Epithelial cell of proximal tubule (primary cell): ENCODE measurements around the gene GGACT. TPM values are rescaled to one million over a fixed set of nuclear protein-coding genes. Genes with fewer than 3 reads are reported as not detected.

ENCODE experiments used
- DNase-seq: peaks from one replicate; pipeline ENCODE4 v3.0.0-alpha.2; 2011; ENCODE audit warnings: low read depth
- H3K4me3 ChIP-seq: 2 replicates; pipeline ENCODE4 v1.5.1; 2011; ENCODE audit warnings: low read depth, mild to moderate bottlenecking, low read length
- total RNA-seq: library from RNA; depleted of rRNA; stranded (reverse); fragments of >200 nt; gene quantifications from 2 replicates; pipeline ENCODE4 v1.2.3, GENCODE V29; 2015
- TF ChIP-seq, protein P1 (sequence below): conservative IDR thresholded peaks from 2 replicates; pipeline ENCODE4 v1.5.1; 2012; ENCODE audit warnings: low read depth, mild to moderate bottlenecking, low read length

GGACT gene
- 3.6 and 5.2 TPM in 2 replicates for total RNA-seq

DNA sequence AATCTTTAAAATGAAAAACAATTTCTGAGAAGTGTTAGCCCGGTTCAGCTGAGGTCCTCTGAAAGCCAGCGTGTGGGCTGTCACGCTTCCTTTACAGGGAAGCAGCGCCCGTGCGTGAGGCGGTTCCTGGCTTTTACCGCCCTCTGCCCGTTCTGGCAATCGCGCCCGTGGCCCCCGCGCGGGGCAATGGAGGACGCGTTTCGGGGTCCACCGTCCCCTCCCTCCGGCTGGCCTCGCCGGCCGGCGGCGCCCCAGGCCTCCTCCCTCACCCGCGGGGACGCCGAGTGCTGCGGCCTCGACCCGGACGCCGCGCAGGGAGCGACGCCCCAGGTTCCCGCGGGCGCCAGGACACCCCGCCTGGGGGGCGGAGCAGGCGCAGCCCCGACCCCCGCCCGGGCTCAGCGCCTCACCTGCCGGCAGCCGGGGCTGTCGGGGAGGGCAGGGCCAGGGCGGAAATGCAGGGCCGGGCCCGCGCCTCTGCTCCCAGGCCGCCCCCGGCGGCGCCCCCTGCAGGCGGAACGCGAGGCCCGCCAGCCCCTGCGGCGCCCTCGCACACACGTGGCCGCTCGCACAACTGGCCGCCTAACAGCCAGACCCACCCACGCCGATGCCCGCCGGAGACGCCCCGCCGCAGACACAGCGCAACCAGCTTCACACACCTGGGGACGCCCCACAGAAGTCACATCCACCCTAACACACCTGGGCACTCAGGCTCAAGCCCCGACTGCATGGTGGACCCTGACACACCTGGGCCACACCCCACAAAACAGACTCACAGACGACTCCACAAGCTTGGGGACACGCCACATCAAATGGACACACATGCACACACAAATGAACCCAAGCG, at the start of gene GGACT:
Gene GGACT, minus strand, starts transcription at position 459 of the 847 bp plus-strand sequence. CDS start 56,198 bp downstream, outside the sequence.
- DNase-seq = no peak
- TF ChIP-seq, protein P1, sequence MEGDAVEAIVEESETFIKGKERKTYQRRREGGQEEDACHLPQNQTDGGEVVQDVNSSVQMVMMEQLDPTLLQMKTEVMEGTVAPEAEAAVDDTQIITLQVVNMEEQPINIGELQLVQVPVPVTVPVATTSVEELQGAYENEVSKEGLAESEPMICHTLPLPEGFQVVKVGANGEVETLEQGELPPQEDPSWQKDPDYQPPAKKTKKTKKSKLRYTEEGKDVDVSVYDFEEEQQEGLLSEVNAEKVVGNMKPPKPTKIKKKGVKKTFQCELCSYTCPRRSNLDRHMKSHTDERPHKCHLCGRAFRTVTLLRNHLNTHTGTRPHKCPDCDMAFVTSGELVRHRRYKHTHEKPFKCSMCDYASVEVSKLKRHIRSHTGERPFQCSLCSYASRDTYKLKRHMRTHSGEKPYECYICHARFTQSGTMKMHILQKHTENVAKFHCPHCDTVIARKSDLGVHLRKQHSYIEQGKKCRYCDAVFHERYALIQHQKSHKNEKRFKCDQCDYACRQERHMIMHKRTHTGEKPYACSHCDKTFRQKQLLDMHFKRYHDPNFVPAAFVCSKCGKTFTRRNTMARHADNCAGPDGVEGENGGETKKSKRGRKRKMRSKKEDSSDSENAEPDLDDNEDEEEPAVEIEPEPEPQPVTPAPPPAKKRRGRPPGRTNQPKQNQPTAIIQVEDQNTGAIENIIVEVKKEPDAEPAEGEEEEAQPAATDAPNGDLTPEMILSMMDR = peak; percentile 48
- peak within 1 kb of the TSS; percentile 82 for H3K4me3 ChIP-seq

DNA sequence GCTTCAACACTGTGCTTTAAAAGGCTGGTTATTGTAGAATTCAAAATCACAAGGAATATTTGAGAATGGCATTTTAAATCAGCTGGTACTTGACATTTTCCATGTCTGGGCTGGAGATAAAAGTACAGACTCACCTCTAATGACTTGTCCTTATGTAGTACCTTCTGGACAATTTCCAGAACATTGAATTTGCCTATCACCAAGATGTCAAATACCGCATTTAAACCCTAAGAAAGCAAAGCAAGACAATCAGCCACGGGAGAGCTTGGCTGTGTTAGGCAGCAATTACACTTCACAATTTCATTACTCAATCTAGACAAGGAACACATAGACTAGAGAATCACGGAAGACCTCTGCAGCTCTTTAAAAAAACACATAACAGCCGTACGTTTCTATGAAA, 49.2 kb upstream of the GGACT start:
- no peak overlapping the region for H3K4me3 ChIP-seq
- TF ChIP-seq, protein P1 = no peak
- no peak for DNase-seq

DNA sequence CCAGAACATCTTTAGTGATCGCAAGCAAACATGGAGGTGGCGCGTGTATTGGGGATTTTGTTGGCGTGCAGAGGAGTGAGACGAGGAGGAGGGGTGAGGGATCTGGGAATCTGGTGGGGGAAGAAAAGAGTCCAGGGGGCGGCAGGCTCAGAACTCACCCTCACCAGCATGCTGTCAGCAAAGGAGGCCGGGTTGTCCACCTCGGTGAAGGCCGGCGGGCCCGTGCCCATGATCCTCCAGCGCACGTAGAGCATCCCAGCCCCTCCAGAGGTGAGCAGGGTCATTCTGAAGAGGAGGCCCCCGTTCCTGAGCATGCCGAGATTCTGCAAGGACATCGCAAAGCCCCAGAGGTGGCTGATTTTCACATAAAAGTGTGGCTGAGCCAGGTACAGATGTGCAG, 48.8 kb upstream of the GGACT start:
- TF ChIP-seq, protein P1 = no peak
- H3K4me3 ChIP-seq = no peak overlapping the region
- DNase-seq = no peak

DNA sequence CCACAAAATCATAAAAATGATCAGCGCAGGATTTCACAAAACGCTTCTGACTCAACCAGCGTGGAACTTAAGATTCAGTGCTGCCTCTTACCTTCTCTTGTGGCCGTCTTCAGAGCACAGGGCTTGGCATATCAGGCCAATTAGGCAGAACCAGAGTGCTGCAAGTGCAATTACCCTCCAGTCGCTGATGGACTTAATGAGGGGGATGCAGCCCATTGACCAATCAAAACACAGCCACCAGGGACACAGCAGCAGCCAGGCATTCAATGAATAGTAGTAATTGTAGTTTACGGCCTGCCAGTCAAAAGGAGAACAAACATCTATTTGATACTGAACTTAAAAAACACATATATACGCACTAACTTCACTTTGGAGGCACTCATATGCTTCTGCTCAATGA, 47.9 kb upstream of the GGACT start:
- no peak for DNase-seq
- H3K4me3 ChIP-seq = no peak overlapping the region
- TF ChIP-seq, protein P1 = no peak

DNA sequence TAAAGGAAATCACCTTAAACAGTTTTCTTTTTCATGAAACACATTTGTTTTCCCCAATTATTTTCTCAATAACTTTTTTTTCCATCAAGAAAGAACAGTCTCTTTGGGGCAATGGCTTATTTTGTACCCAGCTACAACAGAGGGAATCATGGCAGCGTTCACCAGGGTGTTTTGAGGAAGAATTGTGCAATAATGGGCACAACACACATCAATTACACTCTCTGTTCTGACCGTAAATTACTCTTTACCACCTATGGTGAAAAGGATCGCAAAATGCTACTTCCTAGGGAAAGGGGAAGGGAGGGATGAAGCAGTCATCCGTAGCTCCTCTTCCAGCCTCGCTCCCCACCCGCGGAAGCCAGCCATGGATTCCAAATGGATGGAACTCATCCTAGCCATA, 47.4 kb upstream of the GGACT start:
- no peak for DNase-seq
- TF ChIP-seq, protein P1 = no peak
- no peak overlapping the region for H3K4me3 ChIP-seq

DNA sequence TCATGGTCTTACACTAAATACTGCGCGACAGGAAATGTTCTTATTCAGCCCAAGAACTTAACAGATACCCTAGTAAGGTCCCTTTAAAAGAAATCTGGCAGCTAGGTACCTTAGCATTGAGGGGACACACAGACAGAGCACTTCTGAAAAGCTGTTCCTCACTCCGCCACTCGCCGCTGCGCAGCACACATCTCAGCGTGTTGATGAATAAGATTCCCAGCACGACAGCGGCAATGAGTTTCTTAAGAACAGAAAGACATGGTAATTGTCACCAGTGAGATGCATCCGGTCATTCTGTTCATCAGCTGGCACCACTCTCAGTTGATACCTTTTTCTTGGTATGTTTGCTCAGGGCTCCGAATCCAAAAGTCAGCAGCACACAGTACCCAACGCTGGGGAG, 46.1 kb upstream of the GGACT start:
- TF ChIP-seq, protein P1 = no peak
- no peak overlapping the region for H3K4me3 ChIP-seq
- DNase-seq = no peak

DNA sequence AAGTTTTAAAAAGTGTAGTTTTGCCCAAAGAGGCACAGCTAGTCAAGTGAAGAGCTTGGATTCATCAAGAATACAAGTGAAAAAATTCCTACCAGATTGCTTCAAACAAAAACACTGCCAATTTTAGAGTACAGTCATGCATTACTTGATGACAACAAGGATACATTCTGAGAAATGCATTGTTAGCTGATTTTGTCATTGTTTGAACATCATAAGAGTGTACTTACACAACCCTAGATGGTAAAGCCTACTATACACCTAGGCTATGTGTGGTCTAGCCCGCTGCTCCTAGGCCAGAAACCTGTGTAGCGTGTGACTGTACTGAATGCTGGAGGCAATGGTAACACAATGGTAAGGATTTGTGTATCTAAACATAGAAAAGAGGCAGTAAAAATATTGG, 44.9 kb upstream of the GGACT start:
- DNase-seq = peak; percentile 92
- TF ChIP-seq, protein P1 = no peak
- no peak overlapping the region for H3K4me3 ChIP-seq
